ENCODE measurements around the gene BLVRA. TPM values are rescaled to one million over a fixed set of nuclear protein-coding genes. Genes with fewer than 3 reads are reported as not detected.
A peak's percentile ranks its signal among the peaks of the same experiment; 100 is the strongest.

The BLVRA gene
- total RNA-seq, 6 experiments from 2014 or later, result 29.0 to 43.9 (median 36.0) TPM

DNA sequence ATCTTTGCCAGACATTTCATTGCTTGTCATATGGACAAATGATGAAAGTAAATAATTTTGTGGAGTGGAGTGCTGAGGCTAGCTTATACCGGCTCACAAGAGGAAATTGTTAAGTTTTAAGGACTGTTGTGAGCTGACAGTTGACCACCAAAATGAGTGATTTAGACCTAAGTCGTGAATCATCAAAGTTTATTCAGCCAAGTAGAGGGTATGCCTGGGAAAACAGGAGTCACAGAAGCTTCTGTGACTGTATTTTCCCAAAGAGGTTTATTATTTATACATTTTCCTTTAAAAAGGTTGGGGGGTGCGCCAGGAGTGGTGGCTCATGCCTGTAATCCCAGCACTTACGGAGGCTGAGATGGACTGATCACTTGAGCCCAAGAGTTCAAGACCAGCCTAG lies 89.0 kb downstream of the BLVRA start:
- H3K4me3 Mint-ChIP-seq, result no peak overlapping the region
- peak; percentile 14 for DNase-seq

GRCh38 chr7:43849047-43849446 lies 90.6 kb downstream of the BLVRA start:
- Mint-ChIP-seq H3K36me3 (ENCODE audit: low read depth) (no peaks in the 10 kb centered on the region; the same call in 1 of the 2 replicates), H3K27ac (no peak overlapping the region), H3K27me3 (ENCODE audit: insufficient read depth) (peaks cover 15% of the 10 kb centered on the region), H3K4me3 (no peak overlapping the region), H3K9me3 (no peaks in the 10 kb centered on the region), H3K4me1 (ENCODE audit: low read depth) (peaks cover 16% of the 10 kb centered on the region)
- no peak for DNase-seq
- TF ChIP-seq, protein P1, sequence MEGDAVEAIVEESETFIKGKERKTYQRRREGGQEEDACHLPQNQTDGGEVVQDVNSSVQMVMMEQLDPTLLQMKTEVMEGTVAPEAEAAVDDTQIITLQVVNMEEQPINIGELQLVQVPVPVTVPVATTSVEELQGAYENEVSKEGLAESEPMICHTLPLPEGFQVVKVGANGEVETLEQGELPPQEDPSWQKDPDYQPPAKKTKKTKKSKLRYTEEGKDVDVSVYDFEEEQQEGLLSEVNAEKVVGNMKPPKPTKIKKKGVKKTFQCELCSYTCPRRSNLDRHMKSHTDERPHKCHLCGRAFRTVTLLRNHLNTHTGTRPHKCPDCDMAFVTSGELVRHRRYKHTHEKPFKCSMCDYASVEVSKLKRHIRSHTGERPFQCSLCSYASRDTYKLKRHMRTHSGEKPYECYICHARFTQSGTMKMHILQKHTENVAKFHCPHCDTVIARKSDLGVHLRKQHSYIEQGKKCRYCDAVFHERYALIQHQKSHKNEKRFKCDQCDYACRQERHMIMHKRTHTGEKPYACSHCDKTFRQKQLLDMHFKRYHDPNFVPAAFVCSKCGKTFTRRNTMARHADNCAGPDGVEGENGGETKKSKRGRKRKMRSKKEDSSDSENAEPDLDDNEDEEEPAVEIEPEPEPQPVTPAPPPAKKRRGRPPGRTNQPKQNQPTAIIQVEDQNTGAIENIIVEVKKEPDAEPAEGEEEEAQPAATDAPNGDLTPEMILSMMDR (IDR thresholded peaks at IDR 0.05), result no peak

More for the DNA sequence above, 89.0 kb downstream of the BLVRA start:
- Mint-ChIP-seq H3K36me3 (ENCODE audit: low read depth) (no peaks in the 10 kb centered on the region; the same call in 1 of the 2 replicates), H3K27me3 (ENCODE audit: insufficient read depth) (peaks cover 15% of the 10 kb centered on the region), H3K27ac (no peak overlapping the region), H3K9me3 (no peaks in the 10 kb centered on the region), H3K4me1 (ENCODE audit: low read depth) (peaks cover 19% of the 10 kb centered on the region)
- TF ChIP-seq, protein P1 (IDR thresholded peaks at IDR 0.05), result no peak

- Mint-ChIP-seq H3K27ac (no peak overlapping the region), H3K36me3 (ENCODE audit: low read depth) (no peaks in the 10 kb centered on the region; the same call in 1 of the 2 replicates), H3K27me3 (ENCODE audit: insufficient read depth) (peaks cover 15% of the 10 kb centered on the region), H3K4me3 (no peak overlapping the region), H3K9me3 (no peaks in the 10 kb centered on the region), H3K4me1 (ENCODE audit: low read depth) (peaks cover 11% of the 10 kb centered on the region)
- TF ChIP-seq, protein P1 (IDR thresholded peaks at IDR 0.05), result no peak
- no peak for DNase-seq
Measured at GRCh38 chr7:43850348-43851116, 92.1 kb downstream of the BLVRA start.

DNA sequence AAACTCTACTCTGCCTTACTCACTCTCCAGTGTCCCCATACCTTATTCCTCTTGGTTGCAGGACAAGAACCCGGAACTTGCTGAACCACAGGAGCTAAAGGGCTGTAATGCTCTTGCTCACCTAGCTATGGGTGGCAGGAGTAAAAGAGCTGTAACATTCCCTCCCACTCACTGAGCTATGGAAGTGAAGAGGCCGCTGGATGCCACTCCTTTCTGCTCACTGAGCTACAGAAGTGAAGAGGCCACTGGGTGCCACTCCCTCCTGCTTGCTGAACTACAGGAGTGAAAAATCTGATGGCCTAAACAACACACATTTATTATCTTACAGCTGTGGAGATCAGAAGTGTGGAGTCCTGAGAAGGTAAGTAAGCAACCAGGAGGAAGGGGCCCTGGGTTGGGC lies 93.3 kb downstream of the BLVRA start:
- Mint-ChIP-seq H3K9me3 (no peaks in the 10 kb centered on the region), H3K4me3 (no peak overlapping the region), H3K4me1 (ENCODE audit: low read depth) (peaks cover 11% of the 10 kb centered on the region), H3K27me3 (ENCODE audit: insufficient read depth) (peaks cover 13% of the 10 kb centered on the region), H3K36me3 (ENCODE audit: low read depth) (no peaks in the 10 kb centered on the region; the same call in 1 of the 2 replicates), H3K27ac (no peak overlapping the region)
- DNase-seq, result no peak
- TF ChIP-seq, protein P1 (IDR thresholded peaks at IDR 0.05), result no peak

DNA sequence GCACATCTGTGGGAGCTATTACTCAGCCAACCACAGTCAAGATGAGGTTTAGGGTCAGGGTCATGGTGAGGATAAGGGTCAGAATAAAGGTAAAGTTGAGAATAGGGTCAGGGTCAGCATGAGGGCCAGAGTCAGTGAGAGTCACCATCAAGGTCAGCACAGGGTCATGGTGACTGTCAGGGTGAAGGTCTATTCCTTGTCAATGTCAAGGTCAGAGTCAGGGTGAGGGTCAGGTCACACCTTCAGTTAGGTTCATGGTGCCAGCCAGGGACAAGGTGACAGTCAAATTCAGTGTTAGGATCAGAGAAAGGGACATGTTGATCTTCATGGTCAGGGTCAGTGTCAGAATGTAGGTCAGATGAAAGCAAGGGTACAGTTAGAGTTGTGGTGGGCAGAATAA lies 96.7 kb downstream of the BLVRA start:
- TF ChIP-seq, protein P1 (IDR thresholded peaks at IDR 0.05), result no peak
- DNase-seq, result no peak
- Mint-ChIP-seq H3K27ac (no peak overlapping the region), H3K36me3 (ENCODE audit: low read depth) (peaks cover 4% of the 10 kb centered on the region; the same call in 1 of the 2 replicates), H3K4me3 (no peak overlapping the region), H3K4me1 (ENCODE audit: low read depth) (no peaks in the 10 kb centered on the region), H3K9me3 (no peaks in the 10 kb centered on the region), H3K27me3 (ENCODE audit: insufficient read depth) (peaks cover 11% of the 10 kb centered on the region)

All from HFFc6 (cell line).